ENCODE results near the gene ZNF277. TPM values are rescaled to one million over a fixed set of nuclear protein-coding genes. Genes with fewer than 3 reads are reported as not detected.

The ZNF277 gene
- total RNA-seq, 3 donors from 2014 or later, result 30.8 to 38.3 (median 34.2) TPM

- Histone ChIP-seq H3K4me1 (peaks cover 0 to 4% of the 10 kb centered on the region in 2 donors), H3K4me3 (no peak overlapping the region), H3K27ac (peak overlapping the region in 1 of 2 donors; percentile 22), H3K9me3 (no peaks in the 10 kb centered on the region), H3K36me3 (no peaks in the 10 kb centered on the region), H3K27me3 (no peaks in the 10 kb centered on the region)
- DNase-seq (ENCODE audit: low spot score in 2 of 2), result no peak
- TF ChIP-seq, protein P1, sequence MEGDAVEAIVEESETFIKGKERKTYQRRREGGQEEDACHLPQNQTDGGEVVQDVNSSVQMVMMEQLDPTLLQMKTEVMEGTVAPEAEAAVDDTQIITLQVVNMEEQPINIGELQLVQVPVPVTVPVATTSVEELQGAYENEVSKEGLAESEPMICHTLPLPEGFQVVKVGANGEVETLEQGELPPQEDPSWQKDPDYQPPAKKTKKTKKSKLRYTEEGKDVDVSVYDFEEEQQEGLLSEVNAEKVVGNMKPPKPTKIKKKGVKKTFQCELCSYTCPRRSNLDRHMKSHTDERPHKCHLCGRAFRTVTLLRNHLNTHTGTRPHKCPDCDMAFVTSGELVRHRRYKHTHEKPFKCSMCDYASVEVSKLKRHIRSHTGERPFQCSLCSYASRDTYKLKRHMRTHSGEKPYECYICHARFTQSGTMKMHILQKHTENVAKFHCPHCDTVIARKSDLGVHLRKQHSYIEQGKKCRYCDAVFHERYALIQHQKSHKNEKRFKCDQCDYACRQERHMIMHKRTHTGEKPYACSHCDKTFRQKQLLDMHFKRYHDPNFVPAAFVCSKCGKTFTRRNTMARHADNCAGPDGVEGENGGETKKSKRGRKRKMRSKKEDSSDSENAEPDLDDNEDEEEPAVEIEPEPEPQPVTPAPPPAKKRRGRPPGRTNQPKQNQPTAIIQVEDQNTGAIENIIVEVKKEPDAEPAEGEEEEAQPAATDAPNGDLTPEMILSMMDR (IDR thresholded peaks at IDR 0.05), result no peak
- TF ChIP-seq POLR2A (IDR thresholded peaks at IDR 0.05), result no peak
- TF ChIP-seq POLR2AphosphoS5 (IDR thresholded peaks at IDR 0.05), result no peak
- intact Hi-C loops (cut with DNase I; ENCODE audit: low total_unique reads), result loop anchor here (1.0 kb wide), 1 partner anchor 13 kb away; no protein-coding TSS in a partner anchor
Observed at GRCh38 chr7:112161253-112162141, 45.0 kb upstream of the ZNF277 start.

GRCh38 chr7:112162142-112162766 is 44.2 kb upstream of the ZNF277 start:
- DNase-seq (ENCODE audit: low spot score in 2 of 2), result no peak
- Histone ChIP-seq H3K36me3 (no peaks in the 10 kb centered on the region), H3K9me3 (no peaks in the 10 kb centered on the region), H3K4me1 (peaks cover 0 to 4% of the 10 kb centered on the region in 2 donors), H3K27me3 (no peaks in the 10 kb centered on the region), H3K4me3 (no peak overlapping the region), H3K27ac (peak overlapping the region; percentile 21 to 22)
- intact Hi-C loops (cut with DNase I; ENCODE audit: low total_unique reads), result loop anchor here (1.0 kb wide), 1 partner anchor 14 kb away; no protein-coding TSS in a partner anchor
- no peak for TF ChIP-seq POLR2A (IDR thresholded peaks at IDR 0.05)
- TF ChIP-seq POLR2AphosphoS5 (IDR thresholded peaks at IDR 0.05), result no peak
- TF ChIP-seq, protein P1 (IDR thresholded peaks at IDR 0.05), result no peak

- H3K4me1 ChIP-seq, result peaks cover 0 to 4% of the 10 kb centered on the region in 2 donors
- H3K27ac ChIP-seq, result peak overlapping the region; percentile 22 to 23
- DNase-seq (ENCODE audit: low spot score in 2 of 2), result no peak
- no peaks in the 10 kb centered on the region for H3K27me3 ChIP-seq
- no peak overlapping the region for H3K4me3 ChIP-seq
- intact Hi-C loops (cut with DNase I; ENCODE audit: low total_unique reads), result loop anchor here (1.0 kb wide), 1 partner anchor 15 kb away; no protein-coding TSS in a partner anchor
- H3K36me3 ChIP-seq, result no peaks in the 10 kb centered on the region
- TF ChIP-seq, protein P1 (IDR thresholded peaks at IDR 0.05), result no peak
- no peak for TF ChIP-seq POLR2AphosphoS5 (IDR thresholded peaks at IDR 0.05)
- TF ChIP-seq POLR2A (IDR thresholded peaks at IDR 0.05), result no peak
- H3K9me3 ChIP-seq, result no peaks in the 10 kb centered on the region
Observed at GRCh38 chr7:112162784-112163506, 43.5 kb upstream of the ZNF277 start.

DNA sequence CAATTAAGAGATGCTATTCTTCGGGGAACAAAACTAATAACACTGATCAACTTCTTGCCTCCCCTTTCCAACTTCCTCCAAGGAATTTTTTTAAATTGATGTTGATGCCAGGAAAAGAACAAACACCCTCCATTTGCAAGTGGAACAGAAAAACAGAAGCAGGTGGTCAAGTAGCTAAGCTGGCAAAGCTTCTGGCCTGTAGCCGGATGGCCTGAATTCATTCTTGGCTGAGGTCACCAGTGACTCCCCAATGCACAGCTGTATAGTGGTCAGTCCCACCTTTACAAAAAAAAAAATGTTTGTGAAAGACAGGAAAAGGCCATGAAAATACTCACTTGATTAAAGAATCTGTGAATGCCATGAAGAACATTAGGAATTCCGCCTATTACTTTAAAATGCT is 39.3 kb upstream of the ZNF277 start:
- TF ChIP-seq POLR2A (IDR thresholded peaks at IDR 0.05) (no peak), POLR2AphosphoS5 (IDR thresholded peaks at IDR 0.05) (no peak)
- TF ChIP-seq, protein P1 (IDR thresholded peaks at IDR 0.05), result no peak

More for the DNA sequence above, 39.3 kb upstream of the ZNF277 start:
- Histone ChIP-seq H3K4me3 (no peak overlapping the region), H3K4me1 (no peaks in the 10 kb centered on the region), H3K27me3 (no peaks in the 10 kb centered on the region), H3K9me3 (no peaks in the 10 kb centered on the region), H3K27ac (no peak overlapping the region), H3K36me3 (no peaks in the 10 kb centered on the region)
- intact Hi-C loops (cut with DNase I; ENCODE audit: low total_unique reads), result no loop called here
- no peak for DNase-seq (ENCODE audit: low spot score in 2 of 2)
